SK-N-SH (cell line): ENCODE results near the gene RHOT1. TPM values are rescaled to one million over a fixed set of nuclear protein-coding genes. Genes with fewer than 3 reads are reported as not detected.

Experiments used
- CTCF ChIA-PET: fragments of 300-600, 350-600 bp; formaldehyde crosslinking; extraction: SDS; loops from one replicate; lab custom pipeline; 2021; lab: Yijun Ruan, JAX
- POLR2A ChIA-PET: fragments of 350-600 bp; sonication (Branson Sonifier 250); formaldehyde crosslinking; extraction: SDS; loops from one replicate; lab custom pipeline; 2020; ENCODE audit warnings: antibody characterized with exemption, inconsistent platforms; lab: Yijun Ruan, JAX
- DNase-seq: peaks from one replicate; pipeline ENCODE4 v3.0.0; 2012
- H2AFZ ChIP-seq: fragments of 200-600 bp; sonication (generic); 2 replicates; pipeline ENCODE4 v1.8.1; 2016; ENCODE audit warnings: antibody characterized with exemption, mild to moderate bottlenecking, low read depth
- H3F3A ChIP-seq: fragments of 200-600 bp; sonication (generic); replicated peaks from 2 replicates; pipeline ENCODE3; 2016; ENCODE audit warnings: antibody characterized with exemption, mild to moderate bottlenecking; ENCODE audit not compliant: insufficient read depth
- H3K27ac ChIP-seq, 2 experiments: fragments of 200-500 bp in 1 of 2; fragments of 200-600 bp in 1 of 2; sonication (Bioruptor generic) in 1 of 2; sonication (generic), shearing (Covaris generic) in 1 of 2; 2 replicates each; pipeline versions ENCODE4 v1.5.1 to v1.6.1; 2014 to 2016; ENCODE audit warnings: low read depth in 2 of 2, inconsistent platforms in 1 of 2, low read length in 1 of 2, mild to moderate bottlenecking in 1 of 2, mixed read lengths in 1 of 2
- H3K27me3 ChIP-seq: fragments of 200-600 bp; sonication (generic), shearing (Covaris generic); 2 replicates; pipeline ENCODE4 v1.6.1; 2016; ENCODE audit warnings: mixed run types; ENCODE audit not compliant: insufficient read depth
- H3K36me3 ChIP-seq, 2 experiments: fragments of 200-500 bp in 1 of 2; fragments of 200-600 bp in 1 of 2; sonication (Bioruptor generic) in 1 of 2; sonication (generic) in 1 of 2; replicated peaks in 1 of 2; 2 replicates each; pipeline versions ENCODE3 to v1.5.1; 2014 to 2016; ENCODE audit warnings: low read length in 1 of 2, mild to moderate bottlenecking in 1 of 2; ENCODE audit not compliant: insufficient read depth in 2 of 2, control insufficient read depth in 1 of 2
- H3K4me1 ChIP-seq, 2 experiments: fragments of 200-500 bp in 1 of 2; fragments of 200-600 bp in 1 of 2; sonication (Bioruptor generic) in 1 of 2; sonication (generic), shearing (Covaris generic) in 1 of 2; 2 replicates each; pipeline versions ENCODE4 v1.5.1 to v1.6.1; 2014 to 2016; ENCODE audit warnings: low read depth in 1 of 2, low read length in 1 of 2, mixed run types in 1 of 2; ENCODE audit not compliant: insufficient read depth in 2 of 2, control insufficient read depth in 1 of 2
- H3K4me2 ChIP-seq: fragments of 200-600 bp; sonication (generic), shearing (Covaris generic); 2 replicates; pipeline ENCODE4 v1.6.1; 2017; ENCODE audit warnings: mixed run types
- H3K4me3 ChIP-seq, 2 experiments: fragments of 200-500 bp in 1 of 2; fragments of 200-600 bp in 1 of 2; sonication (Bioruptor generic) in 1 of 2; sonication (generic), shearing (Covaris generic) in 1 of 2; 2 replicates each; pipeline versions ENCODE4 v1.5.1 to v1.8.1; 2014 to 2016; ENCODE audit warnings: low read depth in 2 of 2, inconsistent platforms in 1 of 2, low read length in 1 of 2, mild to moderate bottlenecking in 1 of 2, mixed read lengths in 1 of 2, moderate library complexity in 1 of 2
- H3K79me2 ChIP-seq: fragments of 200-600 bp; sonication (generic); 2 replicates; pipeline ENCODE4 v1.8.1; 2017; ENCODE audit warnings: mild to moderate bottlenecking; ENCODE audit not compliant: insufficient read depth
- H3K9ac ChIP-seq: fragments of 200-600 bp; sonication (generic); 2 replicates; pipeline ENCODE4 v1.6.1; 2017; ENCODE audit warnings: mixed run types
- H3K9me2 ChIP-seq: fragments of 200-600 bp; sonication (generic); 2 replicates; pipeline ENCODE4 v1.6.1; 2017; ENCODE audit warnings: mixed run types
- H3K9me3 ChIP-seq: fragments of 200-600 bp; sonication (generic); 2 replicates; pipeline ENCODE4 v1.6.1; 2017; ENCODE audit warnings: mixed run types, mild to moderate bottlenecking, moderate library complexity
- H4K20me1 ChIP-seq: fragments of 200-600 bp; sonication (generic); 2 replicates; pipeline ENCODE4 v1.6.1; 2017; ENCODE audit warnings: mild to moderate bottlenecking, mixed run types; ENCODE audit not compliant: insufficient read depth
- EZH2phosphoT487 ChIP-seq: fragments of 200-600 bp; sonication (generic); IDR thresholded peaks from 2 replicates; pipeline ENCODE4 v1.6.1; 2017; ENCODE audit warnings: low read depth, mixed run types, mild to moderate bottlenecking, antibody characterized with exemption, moderate library complexity, borderline replicate concordance
- FOSL2 ChIP-seq: IDR thresholded peaks from 2 replicates; pipeline ENCODE4 v1.4.0; 2012; ENCODE audit warnings: low read depth, mild to moderate bottlenecking, moderate library complexity, borderline replicate concordance
- FOXJ3 ChIP-seq: sonication (generic); formaldehyde crosslinking; IDR thresholded peaks from 2 replicates; pipeline ENCODE4 v1.5.1; 2020; ENCODE audit warnings: mild to moderate bottlenecking, missing genetic modification reagents
- FOXM1 ChIP-seq: IDR thresholded peaks from 2 replicates; pipeline ENCODE4 v1.4.0; 2012; ENCODE audit warnings: low read depth, mild to moderate bottlenecking
- IRF3 ChIP-seq: fragments of 150-350 bp; IDR thresholded peaks from 2 replicates; pipeline ENCODE4 v1.6.1; 2016; ENCODE audit warnings: mild to moderate bottlenecking, low read depth, low read length
- NFIC ChIP-seq: IDR thresholded peaks from 2 replicates; pipeline ENCODE4 v1.4.0; 2012; ENCODE audit warnings: borderline replicate concordance
- NRF1 ChIP-seq: IDR thresholded peaks from 2 replicates; pipeline ENCODE4 v1.6.1; 2012; ENCODE audit warnings: low read depth, mild to moderate bottlenecking, low read length
- REST ChIP-seq: IDR thresholded peaks from 2 replicates; pipeline ENCODE4 v1.6.1; 2012; ENCODE audit warnings: mild to moderate bottlenecking, low read depth, low read length, moderate library complexity
- SIN3A ChIP-seq: IDR thresholded peaks from 2 replicates; pipeline ENCODE4 v1.6.1; 2012; ENCODE audit warnings: low read depth, mild to moderate bottlenecking, low read length, moderate library complexity, borderline replicate concordance
- TAF1 ChIP-seq: IDR thresholded peaks from 2 replicates; pipeline ENCODE4 v1.6.1; 2012; ENCODE audit warnings: low read depth, mild to moderate bottlenecking, low read length, moderate library complexity, borderline replicate concordance
- WGBS: methylation state at CpG from one replicate; pipeline ENCODE4 v1.1.6; 2017; ENCODE audit warnings: low lambda C conversion rate; 5-methylcytosine and 5-hydroxymethylcytosine counted together
- polyA plus RNA-seq, 3 experiments: library from polyadenylated mRNA; depleted of rRNA; stranded (reverse); fragments of >200 nt; gene quantifications; 2 replicates each; pipeline ENCODE4 v1.2.3, GENCODE V29; 2012
- TF ChIP-seq, protein P1 (sequence below): fragments of 150-350 bp; IDR thresholded peaks from 2 replicates; pipeline ENCODE4 v1.6.1; 2017; ENCODE audit warnings: antibody characterized with exemption, low read length, low read depth, borderline replicate concordance

Gene RHOT1
- polyA plus RNA-seq, 1 of the 3 experiments (the other 2 are of a cell fraction): 25.0 TPM

DNA sequence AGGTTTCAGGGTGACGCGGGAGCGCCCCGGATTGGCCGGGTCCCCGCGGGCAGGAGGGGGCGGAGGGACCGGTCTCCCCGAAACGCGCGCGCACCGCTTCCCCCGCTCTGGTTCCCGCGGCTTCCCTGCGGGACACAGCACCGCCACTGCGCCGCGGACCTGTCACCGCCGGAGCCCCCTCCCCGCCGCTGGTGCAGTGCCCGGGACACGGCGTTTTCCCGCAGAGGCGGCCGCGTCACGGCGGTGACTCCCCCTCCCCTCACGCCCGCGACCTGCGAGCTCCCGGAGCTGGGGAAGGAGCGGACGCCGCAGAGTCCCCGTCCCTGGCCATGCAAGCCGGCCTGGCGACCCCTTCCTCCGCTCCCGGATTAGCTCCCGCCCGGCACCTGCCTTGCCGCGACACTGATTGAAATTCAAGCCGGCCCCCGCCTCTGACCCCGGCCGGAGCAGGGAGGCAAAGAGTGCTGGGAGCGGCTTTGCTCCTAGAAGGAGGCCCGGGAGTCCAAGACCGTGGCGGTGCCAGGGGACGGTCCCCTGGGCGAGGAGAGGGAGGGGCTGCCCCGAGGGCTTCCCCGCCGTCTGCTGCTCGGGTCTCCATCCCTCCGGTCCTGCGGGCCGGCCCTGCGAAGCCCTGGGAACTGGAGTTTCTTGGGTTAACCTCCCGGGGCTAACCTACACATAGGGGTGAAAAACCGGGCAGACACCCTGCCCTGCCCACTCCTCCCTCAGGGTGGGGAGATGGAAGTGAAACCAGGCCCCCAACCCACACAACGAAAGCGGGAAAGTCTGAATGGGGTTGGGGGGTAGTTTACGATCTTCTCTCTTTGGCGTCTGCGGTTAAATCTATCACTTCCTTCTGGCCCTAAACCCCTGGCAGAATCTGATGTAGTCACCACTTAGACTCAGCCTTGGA is 124.3 kb downstream of the RHOT1 start:
- Histone ChIP-seq H3K79me2 (no peaks in the 10 kb centered on the region), H3K27me3 (peaks cover 7% of the 10 kb centered on the region; the same call in 1 of the 2 replicates), H3K9me3 (no peaks in the 10 kb centered on the region), H3F3A (peaks cover 11% of the 10 kb centered on the region), H2AFZ (peak overlapping the region; percentile 63; the same call in 1 of the 2 replicates), H3K9ac (no peak overlapping the region), H3K4me2 (peak overlapping the region; percentile 91), H3K4me1 (peaks cover 0 to 10% of the 10 kb centered on the region in 2 experiments; a peak in 1 of 4 replicates), H3K27ac (no peak overlapping the region), H3K36me3 (no peaks in the 10 kb centered on the region), H4K20me1 (no peaks in the 10 kb centered on the region), H3K9me2 (no peaks in the 10 kb centered on the region), H3K4me3 (peak overlapping the region; percentile 60 to 64)
- ChIA-PET CTCF (interaction anchor here (0.7 to 4.6 kb wide), 5 partner anchors 9 to 30 kb away, joined by 3 to 25 read pairs (median 4); no protein-coding TSS in a partner anchor), POLR2A (interaction anchor here (1.1 kb wide), 1 partner anchor 16 kb away, joined by 3 read pairs; no protein-coding TSS in a partner anchor)
- 29% methylated on average over 19 of the region's 78 CpGs for WGBS
- peak; percentile 79 for DNase-seq
- no peak for TF ChIP-seq FOXM1
- no peak for TF ChIP-seq NRF1
- TF ChIP-seq IRF3: no peak
- TF ChIP-seq TAF1: no peak
- no peak for TF ChIP-seq EZH2phosphoT487
- TF ChIP-seq, protein P1, sequence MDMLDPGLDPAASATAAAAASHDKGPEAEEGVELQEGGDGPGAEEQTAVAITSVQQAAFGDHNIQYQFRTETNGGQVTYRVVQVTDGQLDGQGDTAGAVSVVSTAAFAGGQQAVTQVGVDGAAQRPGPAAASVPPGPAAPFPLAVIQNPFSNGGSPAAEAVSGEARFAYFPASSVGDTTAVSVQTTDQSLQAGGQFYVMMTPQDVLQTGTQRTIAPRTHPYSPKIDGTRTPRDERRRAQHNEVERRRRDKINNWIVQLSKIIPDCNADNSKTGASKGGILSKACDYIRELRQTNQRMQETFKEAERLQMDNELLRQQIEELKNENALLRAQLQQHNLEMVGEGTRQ: no peak
- TF ChIP-seq SIN3A: no peak
- no peak for TF ChIP-seq NFIC
- TF ChIP-seq FOXJ3 (CRISPR knock-in tag): no peak
- TF ChIP-seq REST: no peak
- TF ChIP-seq FOSL2: no peak
